Neuronal stem cell (in vitro differentiated cells): ENCODE measurements around the gene NRAS.

Experiments
- DNase-seq: peaks from one replicate; pipeline ENCODE4 v3.0.0-alpha.2; 2013; ENCODE audit warnings: low spot score
- H2AFZ ChIP-seq: one replicate; pipeline ENCODE4 v1.6.1; 2013; ENCODE audit warnings: mild to moderate bottlenecking, low read length, inconsistent platforms
- H2AK5ac ChIP-seq: 2 replicates; pipeline ENCODE4 v1.6.1; 2013; ENCODE audit warnings: low read depth, mild to moderate bottlenecking, inconsistent platforms, low read length, moderate library complexity, mixed read lengths
- H2BK120ac ChIP-seq: 2 replicates; pipeline ENCODE4 v1.6.1; 2013; ENCODE audit warnings: low read depth, mild to moderate bottlenecking, inconsistent platforms, low read length, moderate library complexity, mixed read lengths
- H2BK12ac ChIP-seq: one replicate; pipeline ENCODE4 v1.6.1; 2013; ENCODE audit warnings: low read length, inconsistent platforms
- H2BK15ac ChIP-seq: 2 replicates; pipeline ENCODE4 v1.6.1; 2013; ENCODE audit warnings: mild to moderate bottlenecking, low read length, inconsistent platforms, mixed read lengths
- H2BK5ac ChIP-seq: one replicate; pipeline ENCODE4 v1.6.1; 2013; ENCODE audit warnings: inconsistent platforms, mild to moderate bottlenecking, low read length, moderate library complexity
- H3K14ac ChIP-seq: one replicate; pipeline ENCODE4 v1.6.1; 2013; ENCODE audit warnings: low read length, inconsistent platforms
- H3K18ac ChIP-seq: 2 replicates; pipeline ENCODE4 v1.6.1; 2013; ENCODE audit warnings: low read length, inconsistent platforms
- H3K23ac ChIP-seq: 2 replicates; pipeline ENCODE4 v1.6.1; 2013; ENCODE audit warnings: low read depth, mild to moderate bottlenecking, mixed read lengths, low read length, inconsistent platforms; ENCODE audit not compliant: poor library complexity
- H3K27ac ChIP-seq: replicated peaks from 3 replicates; pipeline ENCODE4 v1.5.1; 2013; ENCODE audit warnings: low read length, inconsistent platforms
- H3K27me3 ChIP-seq, 3 experiments: 2 replicates each; pipeline ENCODE4 v1.6.1; 2013; ENCODE audit warnings: low read length in 3 of 3, mild to moderate bottlenecking in 2 of 3, inconsistent platforms in 1 of 3, low read depth in 1 of 3, mixed read lengths in 1 of 3, moderate library complexity in 1 of 3; ENCODE audit not compliant: control insufficient read depth in 3 of 3, insufficient read depth in 3 of 3
- H3K36me3 ChIP-seq, 2 donors: replicated peaks in 1 of 2; 2 replicates each; pipeline ENCODE4 v1.6.1; 2013; ENCODE audit warnings: low read length in 2 of 2; ENCODE audit not compliant: control insufficient read depth in 2 of 2, insufficient read depth in 2 of 2
- H3K4ac ChIP-seq: 2 replicates; pipeline ENCODE4 v1.6.1; 2013; ENCODE audit warnings: inconsistent platforms, mild to moderate bottlenecking, low read length, moderate library complexity
- H3K4me1 ChIP-seq, 2 donors: 1 replicate in 1 of 2; 2 replicates in 1 of 2; pipeline ENCODE4 v1.6.1; 2013; ENCODE audit warnings: low read length in 2 of 2, low read depth in 1 of 2; ENCODE audit not compliant: control insufficient read depth in 2 of 2, insufficient read depth in 1 of 2
- H3K4me2 ChIP-seq: one replicate; pipeline ENCODE4 v1.6.1; 2013; ENCODE audit warnings: mild to moderate bottlenecking, low read length, inconsistent platforms; ENCODE audit not compliant: insufficient read depth, poor library complexity, severe bottlenecking
- H3K4me3 ChIP-seq, 2 donors: 2 replicates each; pipeline ENCODE4 v1.5.1; 2013; ENCODE audit warnings: low read length in 2 of 2, mild to moderate bottlenecking in 2 of 2, inconsistent platforms in 1 of 2, moderate library complexity in 1 of 2
- H3K79me1 ChIP-seq: one replicate; pipeline ENCODE4 v1.6.1; 2013; ENCODE audit warnings: low read depth, mild to moderate bottlenecking, inconsistent platforms, low read length, moderate library complexity
- H3K9ac ChIP-seq: one replicate; pipeline ENCODE4 v1.6.1; 2013; ENCODE audit warnings: mild to moderate bottlenecking, low read depth, low read length, inconsistent platforms; ENCODE audit not compliant: poor library complexity
- H3K9me3 ChIP-seq, 2 donors: replicated peaks in 1 of 2; 2 replicates each; pipeline versions ENCODE3 to v1.6.1; 2013; ENCODE audit warnings: low read length in 2 of 2, mild to moderate bottlenecking in 2 of 2, inconsistent platforms in 1 of 2, low read depth in 1 of 2, mixed read lengths in 1 of 2, moderate library complexity in 1 of 2; ENCODE audit not compliant: control insufficient read depth in 2 of 2, insufficient read depth in 1 of 2
- H4K8ac ChIP-seq: one replicate; pipeline ENCODE4 v1.6.1; 2013; ENCODE audit warnings: low read depth, mild to moderate bottlenecking, inconsistent platforms, low read length, moderate library complexity
- H4K91ac ChIP-seq: one replicate; pipeline ENCODE4 v1.6.1; 2013; ENCODE audit warnings: low read length, low read depth, mild to moderate bottlenecking, inconsistent platforms; ENCODE audit not compliant: poor library complexity
- WGBS, 2 donors: extraction: QIAGEN DNeasy Blood & Tissue Kit; methylation state at CpG; one replicate each; pipeline ENCODE4 v1.1.7; 2013; ENCODE audit warnings: missing lambda C conversion rate in 2 of 2, mixed read lengths in 1 of 2; ENCODE audit not compliant: insufficient read length in 2 of 2, insufficient replicate concordance in 1 of 2; ENCODE audit errors: extremely low coverage in 2 of 2; 5-methylcytosine and 5-hydroxymethylcytosine counted together

Gene NRAS

DNA sequence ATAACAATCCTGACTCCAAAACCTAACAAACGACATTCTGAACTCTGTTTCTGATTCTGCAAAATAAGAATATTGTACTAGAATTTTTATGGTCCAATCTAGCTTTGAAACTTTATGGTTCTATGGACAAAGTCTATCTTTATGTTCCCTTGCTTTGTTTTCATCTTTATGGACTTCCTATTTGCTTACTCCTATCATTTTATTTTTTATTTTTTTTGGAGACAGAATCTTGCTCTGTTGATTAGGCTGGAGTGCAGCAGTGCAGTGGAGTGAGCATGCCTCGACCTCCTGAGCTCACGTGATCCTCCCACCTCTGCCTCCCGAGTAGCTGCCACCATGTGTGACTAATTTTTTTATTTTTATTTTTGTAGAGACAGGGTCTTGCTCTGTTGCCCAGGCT, 3.6 kb downstream of the NRAS start:
- Histone ChIP-seq H4K91ac (no peak overlapping the region), H2BK15ac (no peak overlapping the region), H2BK120ac (no peak overlapping the region), H3K4me3 (no peak overlapping the region), H3K9ac (no peak overlapping the region), H3K9me3 (no peaks in the 10 kb centered on the region), H3K4me1 (peaks cover 0 to 7% of the 10 kb centered on the region in 2 donors), H2AFZ (no peak overlapping the region), H3K4me2 (no peak overlapping the region), H3K14ac (no peak overlapping the region), H3K36me3 (peaks cover 11 to 86% of the 10 kb centered on the region in 2 donors), H3K79me1 (peaks cover 5% of the 10 kb centered on the region), H3K27me3 (no peaks in the 10 kb centered on the region), H2BK5ac (no peak overlapping the region), H3K18ac (no peak overlapping the region), H2AK5ac (no peak overlapping the region), H4K8ac (no peak overlapping the region), H3K27ac (no peak overlapping the region), H2BK12ac (no peak overlapping the region), H3K4ac (no peak overlapping the region), H3K23ac (no peak overlapping the region)
- no peak for DNase-seq
- WGBS, 2 donors: no CpG with 5 or more reads among the region's 4 CpGs

DNA sequence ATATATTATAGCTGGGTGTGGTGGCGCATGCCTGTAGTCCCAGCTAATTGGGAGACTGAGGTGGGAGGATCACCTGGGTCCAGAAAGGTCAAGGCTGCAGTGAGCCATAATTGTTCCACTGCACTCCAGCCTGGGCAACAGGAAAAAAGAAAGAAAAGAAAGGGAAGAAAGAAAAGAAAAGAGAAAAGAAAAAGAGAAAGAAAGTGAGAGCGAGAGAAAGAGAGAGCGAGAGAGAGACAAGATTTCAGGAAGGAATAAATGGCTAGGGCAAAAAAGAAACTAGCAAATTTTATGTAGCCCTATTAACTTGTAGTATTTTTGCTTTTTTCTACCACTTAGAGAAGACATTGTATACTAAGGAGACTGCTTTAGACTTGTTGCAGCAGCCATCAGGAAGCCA, 6.2 kb downstream of the NRAS start:
- H3K27ac ChIP-seq: no peak overlapping the region
- H4K91ac ChIP-seq: no peak overlapping the region
- H3K4ac ChIP-seq: no peak overlapping the region
- H2AFZ ChIP-seq: no peak overlapping the region
- H3K36me3 ChIP-seq: peaks cover 15 to 94% of the 10 kb centered on the region in 2 donors
- no peaks in the 10 kb centered on the region for H3K9me3 ChIP-seq
- no peak overlapping the region for H3K9ac ChIP-seq
- WGBS, 2 donors: 100% methylated on average over 2 of the region's 3 CpGs; no CpG with 5 or more reads in 1 of the 2 donors
- no peak overlapping the region for H3K4me3 ChIP-seq
- no peak overlapping the region for H3K23ac ChIP-seq
- H4K8ac ChIP-seq: no peak overlapping the region
- no peak overlapping the region for H3K18ac ChIP-seq
- no peak overlapping the region for H3K4me2 ChIP-seq
- no peaks in the 10 kb centered on the region for H3K4me1 ChIP-seq
- H2AK5ac ChIP-seq: no peak overlapping the region
- no peaks in the 10 kb centered on the region for H3K27me3 ChIP-seq
- H3K79me1 ChIP-seq: peaks cover 2% of the 10 kb centered on the region
- no peak overlapping the region for H2BK120ac ChIP-seq
- no peak overlapping the region for H2BK12ac ChIP-seq
- H2BK15ac ChIP-seq: no peak overlapping the region
- no peak overlapping the region for H2BK5ac ChIP-seq
- no peak overlapping the region for H3K14ac ChIP-seq
- DNase-seq: no peak

DNA sequence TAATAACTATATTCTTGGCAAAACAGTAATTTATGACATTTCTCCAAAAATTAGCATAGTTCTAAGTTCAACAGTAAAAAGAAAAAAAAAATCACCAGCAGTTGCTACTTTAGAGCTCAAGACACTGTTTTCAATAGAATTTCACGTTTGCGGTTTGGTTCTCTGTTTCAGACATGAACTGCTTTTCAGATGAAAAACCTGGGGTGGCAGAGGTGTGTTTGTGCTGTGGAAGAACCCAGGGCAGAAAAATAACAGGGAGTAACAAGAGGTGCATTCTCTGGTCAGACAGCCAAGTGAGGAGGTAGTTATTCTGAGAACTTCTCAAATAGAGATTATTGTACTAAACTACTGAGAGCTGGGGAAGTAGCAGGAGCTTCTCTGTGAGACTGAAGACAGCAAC, 9.0 kb downstream of the NRAS start:
- Histone ChIP-seq H2AFZ (no peak overlapping the region), H4K8ac (no peak overlapping the region), H3K4ac (no peak overlapping the region), H3K14ac (no peak overlapping the region), H3K4me2 (no peak overlapping the region), H3K79me1 (no peaks in the 10 kb centered on the region), H3K18ac (no peak overlapping the region), H3K9ac (no peak overlapping the region), H3K36me3 (peaks cover 13 to 72% of the 10 kb centered on the region in 2 donors), H2BK15ac (no peak overlapping the region), H3K27me3 (no peaks in the 10 kb centered on the region), H2BK5ac (no peak overlapping the region), H2AK5ac (no peak overlapping the region), H3K23ac (no peak overlapping the region), H3K4me3 (no peak overlapping the region), H3K4me1 (no peaks in the 10 kb centered on the region), H3K9me3 (no peaks in the 10 kb centered on the region), H2BK120ac (no peak overlapping the region), H4K91ac (no peak overlapping the region), H3K27ac (no peak overlapping the region), H2BK12ac (no peak overlapping the region)
- WGBS, 2 donors: no CpG with 5 or more reads among the region's 2 CpGs
- DNase-seq: no peak

DNA sequence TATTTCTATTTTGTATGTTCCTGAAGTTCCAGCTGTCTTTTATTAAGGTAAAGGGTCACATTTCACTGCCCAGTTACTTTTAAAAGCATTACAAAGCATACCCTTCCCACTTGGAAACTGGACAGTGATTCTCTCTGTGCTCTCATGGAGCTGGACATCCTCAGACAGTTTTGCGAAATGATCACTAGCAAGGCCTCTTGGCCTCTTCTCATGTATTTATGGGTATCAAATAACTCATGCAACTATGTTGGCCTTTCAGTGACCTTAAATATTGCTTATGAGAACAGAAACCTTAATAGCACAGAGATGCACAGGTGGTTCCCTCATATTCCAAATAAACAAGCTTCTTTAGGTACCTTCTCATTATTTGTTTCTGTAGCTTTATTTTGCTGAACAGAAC, 13.3 kb downstream of the NRAS start:
- no peaks in the 10 kb centered on the region for H3K9me3 ChIP-seq
- no peak overlapping the region for H2BK5ac ChIP-seq
- H4K91ac ChIP-seq: no peak overlapping the region
- H2AFZ ChIP-seq: no peak overlapping the region
- H3K23ac ChIP-seq: no peak overlapping the region
- peaks cover 0 to 5% (median 0%) of the 10 kb centered on the region in 3 experiments for H3K27me3 ChIP-seq
- H3K18ac ChIP-seq: no peak overlapping the region
- H3K4ac ChIP-seq: no peak overlapping the region
- no peak overlapping the region for H3K4me2 ChIP-seq
- no peak overlapping the region for H3K14ac ChIP-seq
- no peak for DNase-seq
- H3K4me1 ChIP-seq: no peaks in the 10 kb centered on the region
- no peak overlapping the region for H3K4me3 ChIP-seq
- no peak overlapping the region for H2BK12ac ChIP-seq
- H2BK120ac ChIP-seq: no peak overlapping the region
- H3K9ac ChIP-seq: no peak overlapping the region
- no peaks in the 10 kb centered on the region for H3K79me1 ChIP-seq
- no peak overlapping the region for H4K8ac ChIP-seq
- H3K36me3 ChIP-seq: peaks cover 4 to 32% of the 10 kb centered on the region in 2 donors
- no CpG with 5 or more reads among the region's 1 CpG for WGBS, 2 donors
- no peak overlapping the region for H3K27ac ChIP-seq
- no peak overlapping the region for H2AK5ac ChIP-seq
- H2BK15ac ChIP-seq: no peak overlapping the region
